Hematopoietic multipotent progenitor cell (in vitro differentiated cells): Measurements from ENCODE around the gene YTHDC1. TPM values are rescaled to one million over a fixed set of nuclear protein-coding genes. Genes with fewer than 3 reads are reported as not detected.
"Not testable (repeated sequence)": the region's sequence is repeated elsewhere in the genome, so short reads cannot be mapped to it uniquely, and the experiment has no call there.

Experiments used
- DNase-seq, 3 donors: peaks; one replicate each; pipeline ENCODE4 v3.0.0-alpha.2; 2011 to 2015; ENCODE audit warnings: low read depth in 2 of 3, low spot score in 2 of 3
- small RNA-seq: library from RNA; depleted of rRNA; stranded (forward); fragments of <200 nt; gene quantifications from one replicate; pipeline ENCODE3, GENCODE V24; 2012
- total RNA-seq: library from RNA; depleted of rRNA; stranded (reverse); fragments of >200 nt; gene quantifications from one replicate; pipeline ENCODE4 v1.2.3, GENCODE V29; 2012

Gene YTHDC1
- total RNA-seq, 1 donor: 48.7 TPM

GRCh38 chr4:68299492-68300457 is 50.1 kb downstream of the YTHDC1 start:
- no peak for DNase-seq

GRCh38 chr4:68297137-68297536 is 52.8 kb downstream of the YTHDC1 start:
- no peak for DNase-seq

DNA sequence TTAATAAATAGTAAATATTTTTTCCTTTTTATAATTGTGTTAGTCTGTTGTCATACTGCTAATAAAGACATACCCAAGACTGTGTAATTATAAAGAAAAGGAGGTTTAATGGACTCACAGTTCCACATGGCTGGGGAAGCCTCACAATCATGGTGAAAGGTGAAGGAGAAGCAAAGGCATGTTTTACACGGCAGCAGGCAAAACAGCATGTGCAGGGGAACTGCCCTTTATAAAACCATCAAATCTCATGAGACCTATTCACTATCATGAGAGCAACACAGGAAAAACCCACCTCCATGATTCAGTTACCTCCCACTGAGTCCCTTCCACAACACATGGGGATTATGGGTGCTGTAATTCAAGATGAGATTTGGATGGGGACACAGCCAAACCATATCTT is 58.6 kb downstream of the YTHDC1 start:
- no peak for DNase-seq

DNA sequence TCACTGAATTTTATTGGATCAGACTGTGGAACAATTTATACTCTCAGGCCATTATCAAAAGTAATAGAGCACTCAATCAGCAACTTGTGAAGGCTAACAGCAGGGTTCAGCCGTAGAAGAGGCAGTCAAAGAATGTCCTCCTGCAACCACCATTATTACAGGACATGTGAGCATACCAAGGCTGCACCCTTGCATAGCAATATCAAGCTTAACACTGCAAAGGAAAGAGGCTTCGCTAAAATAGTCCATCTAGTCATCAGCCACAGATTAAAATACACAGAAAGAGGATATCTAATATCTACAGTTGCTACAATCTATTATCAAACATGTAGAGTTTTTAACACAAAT is 61.5 kb downstream of the YTHDC1 start:
- DNase-seq: no peak

DNA sequence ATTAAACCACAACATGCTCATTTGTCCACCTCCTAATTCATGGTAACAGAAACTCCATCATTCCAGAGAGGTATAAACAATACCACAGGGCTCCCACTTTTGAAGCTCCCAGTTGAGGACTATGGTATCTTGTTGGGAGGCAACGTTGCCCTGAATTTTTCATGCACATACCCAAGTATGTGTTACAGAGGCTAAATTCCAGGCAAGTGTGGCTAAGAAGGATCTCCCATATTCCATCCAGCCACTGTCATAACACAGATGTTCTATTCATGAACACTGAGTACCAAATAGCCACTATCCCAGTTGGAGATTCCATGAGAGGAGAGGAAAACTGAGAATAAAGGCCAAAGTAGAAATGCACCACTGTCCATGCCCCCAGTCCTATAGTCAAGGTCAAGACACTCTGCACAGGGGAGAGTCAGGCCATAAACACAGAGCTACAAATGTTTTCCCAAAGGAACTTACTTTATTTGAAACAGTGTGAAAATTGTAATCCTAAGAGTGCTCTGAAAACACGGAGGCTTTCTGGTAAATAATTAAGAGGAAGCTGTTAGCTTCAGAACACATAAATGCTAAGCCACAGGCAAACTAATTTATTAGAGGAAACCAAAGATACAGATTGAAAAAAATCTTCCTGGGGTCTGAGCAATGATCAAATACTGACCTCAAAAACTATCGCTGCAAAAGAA is 62.0 kb downstream of the YTHDC1 start:
- DNase-seq: no peak

- no peak for DNase-seq
Observed at GRCh38 chr4:68283714-68284113, 66.2 kb downstream of the YTHDC1 start.

- DNase-seq: no peak
Observed at GRCh38 chr4:68283095-68283494, 66.8 kb downstream of the YTHDC1 start.

- not testable (repeated sequence) for DNase-seq
Observed at GRCh38 chr4:68281796-68282740, 67.8 kb downstream of the YTHDC1 start.

DNA sequence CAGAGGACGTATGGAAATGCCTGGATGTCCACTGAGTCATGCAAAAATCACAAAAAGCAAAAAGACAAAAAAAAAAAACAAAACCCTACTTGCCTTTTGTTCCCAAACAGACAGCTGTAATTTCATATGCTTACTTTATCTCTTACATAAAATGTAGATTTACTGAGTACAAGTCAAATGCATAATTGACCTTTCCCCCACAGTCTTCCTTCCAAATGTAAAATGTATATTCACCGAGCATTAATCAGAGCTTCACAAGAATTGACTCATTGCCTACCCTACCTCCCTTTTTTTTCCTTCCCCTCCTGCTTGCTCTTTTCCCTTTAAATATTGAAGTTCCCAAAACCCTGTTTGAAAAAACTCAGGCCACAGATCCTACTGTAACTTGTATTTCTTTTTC is 71.9 kb downstream of the YTHDC1 start:
- no peak for DNase-seq

DNA sequence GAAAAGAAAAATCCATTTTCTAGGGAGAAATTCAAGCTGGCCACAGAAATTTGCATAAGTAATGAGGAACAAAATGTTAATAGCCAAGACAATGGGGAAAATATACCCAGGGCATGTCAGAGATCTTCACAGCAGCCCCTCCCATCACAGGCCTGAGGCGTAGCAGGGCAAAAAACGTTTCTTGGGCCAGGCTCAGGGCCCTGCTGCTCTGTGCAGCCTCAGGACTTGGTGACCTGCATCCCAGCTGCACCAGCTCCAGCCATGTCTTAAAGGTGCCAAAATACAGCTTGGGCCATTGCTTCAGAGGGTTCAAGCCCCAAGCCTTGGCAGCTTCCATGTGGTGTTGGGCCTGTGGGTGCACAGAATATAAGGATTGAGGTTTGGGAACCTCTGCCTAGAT is 72.3 kb downstream of the YTHDC1 start:
- DNase-seq: no peak

GRCh38 chr4:68272860-68273259 is 77.0 kb downstream of the YTHDC1 start:
- no peak for DNase-seq

- DNase-seq: no peak
Observed at GRCh38 chr4:68272380-68272779, 77.5 kb downstream of the YTHDC1 start.

DNA sequence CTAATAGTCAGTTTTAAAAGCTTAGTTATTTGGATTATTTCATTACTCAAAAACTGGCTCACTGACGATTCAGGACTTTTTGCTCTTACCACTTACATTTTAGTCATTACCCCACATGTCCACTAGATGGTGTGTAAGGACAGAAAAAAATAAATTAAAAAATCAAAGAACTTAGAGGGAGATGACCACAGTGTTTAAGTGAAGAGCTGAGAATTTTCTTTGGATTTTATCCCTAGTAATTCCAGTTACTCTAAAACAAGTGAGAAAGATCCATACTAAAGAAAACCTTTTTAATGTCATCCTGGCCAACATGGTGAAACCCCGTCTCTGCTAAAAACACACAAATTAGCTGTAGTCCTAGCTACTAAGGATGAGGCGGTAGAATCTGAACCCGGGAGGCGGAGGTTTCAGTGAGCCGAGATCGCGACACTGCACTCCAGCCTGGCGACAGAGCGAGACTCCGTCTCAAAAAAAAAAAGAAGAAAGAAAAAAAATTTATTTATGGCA is 78.0 kb downstream of the YTHDC1 start:
- peak; percentile 10 to 76 (median 31) for DNase-seq

DNA sequence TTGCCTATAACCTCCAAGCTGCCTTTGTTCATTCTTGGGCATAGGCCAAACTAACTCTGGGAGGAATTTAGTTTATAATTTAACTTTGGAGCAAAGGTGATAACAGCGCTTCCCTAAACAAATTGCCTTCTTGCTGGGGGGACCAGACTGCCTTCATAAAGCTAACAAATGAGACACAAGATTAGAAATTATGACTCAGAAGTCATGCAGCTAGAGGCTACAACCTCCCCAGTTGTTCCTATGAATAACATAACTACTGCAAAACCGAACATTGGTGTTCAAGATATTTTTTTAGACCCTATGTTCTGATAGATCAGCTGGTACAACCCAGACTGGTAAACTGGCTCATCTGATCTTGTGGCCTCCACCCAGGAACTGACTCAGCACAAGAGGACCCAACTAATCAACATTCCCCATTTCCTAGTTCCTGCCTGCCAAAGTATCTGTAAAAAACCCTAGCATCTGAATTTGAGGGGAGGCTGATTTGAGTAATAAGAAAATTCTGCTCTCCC is 82.4 kb downstream of the YTHDC1 start:
- no peak for DNase-seq

DNA sequence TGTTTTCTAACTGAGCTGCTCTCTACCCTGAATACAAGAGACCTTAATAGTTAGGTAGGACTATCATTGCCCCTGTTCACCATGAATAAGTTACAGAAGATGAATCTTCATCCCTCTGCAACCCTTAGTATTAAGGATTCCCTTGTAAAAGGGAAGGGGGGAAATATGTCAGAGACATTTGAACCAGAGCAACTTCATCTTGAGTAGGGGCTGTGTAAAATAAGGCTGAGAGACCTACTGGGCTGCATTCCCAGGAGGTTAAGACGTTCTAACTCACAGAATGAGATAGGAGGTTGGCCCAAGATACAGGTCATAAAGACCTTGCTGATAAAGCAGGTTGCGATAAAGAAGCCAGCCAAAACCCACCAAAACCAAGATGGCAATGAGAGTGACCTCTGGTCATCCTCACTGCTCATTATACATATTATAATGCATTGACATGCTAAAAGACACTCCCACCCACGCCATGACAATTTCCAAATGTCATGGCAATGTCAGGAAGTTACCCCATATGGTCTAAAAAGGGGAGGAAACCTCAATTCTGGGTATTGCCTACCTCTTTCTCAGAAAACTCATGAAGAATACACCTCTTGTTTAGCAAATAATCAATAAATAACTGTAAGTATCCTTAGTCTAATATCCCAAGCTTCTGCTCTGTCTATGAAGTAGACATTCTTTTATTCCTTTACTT is 84.9 kb downstream of the YTHDC1 start:
- DNase-seq: no peak

Small RNAs within 50 kb of the gene (small RNA-seq; reads per million reads assigned to genes)
- gene MT2P1: not detected

Other genes with a start within 250 kb of the YTHDC1 start
- gene TMPRSS11F, start 220.2 kb downstream of the YTHDC1 start, total RNA-seq: not detected
- not detected for gene TMPRSS11B, start 104.4 kb downstream of the YTHDC1 start, total RNA-seq
- gene TMPRSS11E, start 97.4 kb upstream of the YTHDC1 start, total RNA-seq: not detected
- not detected for gene UGT2B17, start 226.2 kb upstream of the YTHDC1 start, total RNA-seq